GM12878 (cell line): ENCODE results near the gene RYR2. TPM values are rescaled to one million over a fixed set of nuclear protein-coding genes. Genes with fewer than 3 reads are reported as not detected.

Experiments used
- ATAC-seq: fragments of 200-7000 bp; cut with Tn5 transposase; 3 replicates; pipeline ENCODE4 v1.9.1; 2020; ENCODE audit warnings: mild to moderate bottlenecking, moderate library complexity
- BruUV-seq: library from RNA; stranded (reverse); fragments of 400-500 nt; replicated peaks from 2 replicates; lab custom pipeline; 2021; lab: Mats Ljungman, UMichigan
- CTCF ChIA-PET: fragments of 300-600 bp; sonication (Branson Sonifier 250); formaldehyde crosslinking; extraction: SDS; loops from one replicate; lab custom pipeline; 2021; ENCODE audit warnings: inconsistent platforms; lab: Yijun Ruan, JAX
- POLR2A ChIA-PET: fragments of 350-600 bp; formaldehyde crosslinking; extraction: SDS; loops from one replicate; lab custom pipeline; 2021; ENCODE audit warnings: inconsistent platforms; lab: Charles Lee
- RAD21 ChIA-PET: fragments of 300-600 bp; sonication (Branson Sonifier 250); formaldehyde crosslinking; loops from one replicate; lab custom pipeline; 2023; ENCODE audit warnings: antibody characterized with exemption; ENCODE audit not compliant: unreplicated experiment; lab: Charles Lee
- SMC1A ChIA-PET: fragments of 300-600 bp; sonication (Branson Sonifier 250); formaldehyde crosslinking; loops from one replicate; lab custom pipeline; 2023; ENCODE audit not compliant: unreplicated experiment, uncharacterized antibody; lab: Charles Lee
- DNase-seq: peaks from one replicate; pipeline ENCODE4 v3.0.0-alpha.2; 2011; ENCODE audit warnings: low read depth, low spot score
- FAIRE-seq: peaks from 3 replicates; lab custom pipeline; 2011; peaks lifted over from hg19 to GRCh38; lab: Jason Lieb, UNC
- H2AFZ ChIP-seq: 2 replicates; pipeline ENCODE4 v1.6.0; 2011; ENCODE audit warnings: low read depth, low read length, control low read depth; ENCODE audit not compliant: control insufficient read depth
- H3K27ac ChIP-seq: 2 replicates; pipeline ENCODE4 v1.5.1; 2011; ENCODE audit warnings: control low read depth; ENCODE audit not compliant: control insufficient read depth, insufficient read depth
- H3K27me3 ChIP-seq, 2 experiments: replicated peaks in 1 of 2; 2 replicates each; pipeline versions ENCODE4 v1.6.0 to v1.6.1; 2011; ENCODE audit warnings: low read length in 1 of 2; ENCODE audit not compliant: control insufficient read depth in 2 of 2, insufficient read depth in 2 of 2
- H3K36me3 ChIP-seq, 2 experiments: 2 replicates each; pipeline ENCODE4 v1.5.1; 2011; ENCODE audit warnings: low read length in 1 of 2; ENCODE audit not compliant: control insufficient read depth in 2 of 2, insufficient read depth in 2 of 2
- H3K4me1 ChIP-seq: 2 replicates; pipeline ENCODE4 v1.6.1; 2011; ENCODE audit warnings: mild to moderate bottlenecking, low read length, moderate library complexity, mixed read lengths; ENCODE audit not compliant: control insufficient read depth, insufficient read depth
- H3K4me2 ChIP-seq: 2 replicates; pipeline ENCODE4 v1.6.0; 2011; ENCODE audit warnings: control low read depth; ENCODE audit not compliant: control insufficient read depth, insufficient read depth
- H3K4me3 ChIP-seq: fragments of 200-600 bp; sonication (generic); 2 replicates; pipeline ENCODE4 v1.5.1; 2016
- H3K79me2 ChIP-seq: 2 replicates; pipeline ENCODE4 v1.6.0; 2011; ENCODE audit warnings: low read length; ENCODE audit not compliant: control insufficient read depth, insufficient read depth
- H3K9ac ChIP-seq: 2 replicates; pipeline ENCODE4 v1.8.0; 2011; ENCODE audit warnings: low read length, control low read depth, mixed read lengths; ENCODE audit not compliant: control insufficient read depth, insufficient read depth
- H3K9me3 ChIP-seq: replicated peaks from 3 replicates; pipeline ENCODE4 v1.5.1; 2011; ENCODE audit warnings: mild to moderate bottlenecking, low read length; ENCODE audit not compliant: control insufficient read depth, insufficient read depth
- H4K20me1 ChIP-seq: 2 replicates; pipeline ENCODE4 v1.6.0; 2011; ENCODE audit not compliant: control insufficient read depth, insufficient read depth
- ASH2L ChIP-seq: fragments of 300-600, 200-600 bp; sonication (generic); IDR thresholded peaks from 2 replicates; pipeline ENCODE4 v1.6.1; 2017; ENCODE audit warnings: low read depth, mild to moderate bottlenecking, borderline replicate concordance
- CEBPB ChIP-seq, 2 experiments: fragments of 150-350 bp in 1 of 2; IDR thresholded peaks; 2 replicates each; pipeline ENCODE4 v1.6.1; 2012 to 2014; ENCODE audit warnings: low read depth in 2 of 2, low read length in 2 of 2, borderline replicate concordance in 1 of 2, inconsistent platforms in 1 of 2
- ETV6 ChIP-seq, 2 experiments: fragments of 450-650 bp in 1 of 2; IDR thresholded peaks in 1 of 2; conservative IDR thresholded peaks in 1 of 2; 2 replicates each; pipeline ENCODE4 v1.6.1; 2014; ENCODE audit warnings: antibody characterized with exemption in 1 of 2, borderline replicate concordance in 1 of 2, low read depth in 1 of 2, mild to moderate bottlenecking in 1 of 2, moderate library complexity in 1 of 2
- IKZF2 ChIP-seq, 2 experiments: fragments of 450-650 bp; IDR thresholded peaks; 2 replicates each; pipeline ENCODE4 v1.6.1; 2017; ENCODE audit warnings: mild to moderate bottlenecking in 2 of 2, moderate library complexity in 2 of 2
- IRF4 ChIP-seq: IDR thresholded peaks from 2 replicates; pipeline ENCODE4 v1.6.1; 2011; ENCODE audit warnings: low read depth, low read length
- MEF2A ChIP-seq: IDR thresholded peaks from 2 replicates; pipeline ENCODE4 v1.6.1; 2011; ENCODE audit warnings: low read depth, mild to moderate bottlenecking, low read length, moderate library complexity; ENCODE audit not compliant: insufficient read depth
- MEF2B ChIP-seq: fragments of 450-650 bp; IDR thresholded peaks from 2 replicates; pipeline ENCODE4 v1.6.1; 2018; ENCODE audit warnings: mild to moderate bottlenecking, moderate library complexity; ENCODE audit not compliant: partially characterized antibody, poor library complexity, severe bottlenecking
- NFXL1 ChIP-seq: fragments of 450-650 bp; IDR thresholded peaks from 2 replicates; pipeline ENCODE4 v1.6.1; 2017; ENCODE audit warnings: antibody characterized with exemption, mild to moderate bottlenecking, borderline replicate concordance
- NR2C1 ChIP-seq: fragments of 450-650 bp; IDR thresholded peaks from 2 replicates; pipeline ENCODE4 v1.6.1; 2017; ENCODE audit warnings: antibody characterized with exemption, mild to moderate bottlenecking, moderate library complexity
- POLR2A ChIP-seq: IDR thresholded peaks from 2 replicates; pipeline ENCODE4 v1.6.1; 2011; ENCODE audit warnings: low read depth, mild to moderate bottlenecking, low read length
- RAD21 ChIP-seq: IDR thresholded peaks from 2 replicates; pipeline ENCODE4 v1.6.1; 2011; ENCODE audit warnings: mild to moderate bottlenecking, low read depth, low read length, moderate library complexity; ENCODE audit not compliant: insufficient read depth
- RBBP5 ChIP-seq: fragments of 200-600 bp; sonication (generic); conservative IDR thresholded peaks from 2 replicates; pipeline ENCODE4 v1.6.1; 2016
- SREBF2 ChIP-seq: IDR thresholded peaks from 2 replicates; pipeline ENCODE4 v1.6.1; 2012; ENCODE audit warnings: mild to moderate bottlenecking, low read length
- ZBED1 ChIP-seq: IDR thresholded peaks from 2 replicates; pipeline ENCODE4 v1.6.1; 2016; ENCODE audit warnings: borderline replicate concordance
- ZNF622 ChIP-seq: fragments of 450-650 bp; IDR thresholded peaks from 2 replicates; pipeline ENCODE4 v1.6.1; 2017; ENCODE audit warnings: mild to moderate bottlenecking, inconsistent platforms
- WGBS: methylation state at CpG from one replicate; pipeline ENCODE4 v1.1.6; 2016; ENCODE audit warnings: low lambda C conversion rate; ENCODE audit not compliant: insufficient replicate concordance, insufficient coverage; ENCODE audit errors: missing lambda C conversion rate; 5-methylcytosine and 5-hydroxymethylcytosine counted together
- in situ Hi-C: fragments of 300-500 bp; cut with MboI; formaldehyde crosslinking; loops from 9 replicates; pipeline ENCODE4 v1.14.3; 2018; ENCODE audit warnings: mixed read lengths
- intact Hi-C: fragments of 100-400 bp; cut with micrococcal nuclease; formaldehyde crosslinking; loops from one replicate; pipeline ENCODE4 v1.14.2; 2022; ENCODE audit not compliant: unreplicated experiment
- polyA plus RNA-seq, 11 experiments: library from polyadenylated mRNA; depleted of rRNA in 4 of 11; unstranded in 6 of 11; stranded (reverse) in 5 of 11; fragments of >200 nt; fragmentation: Nextera tagmentation in 4 of 11; fragmentation: Illumina TruSeq in 1 of 11; extraction: Ambion mirVana in 4 of 11; extraction: Trizol in 1 of 11; gene quantifications; 1 replicate in 1 of 11; 2 replicates in 10 of 11; pipeline versions ENCODE4 v1.2.1 to v1.2.3, GENCODE V29; 2011 to 2016; ENCODE audit warnings: inconsistent platforms in 2 of 11, missing spikeins in 2 of 11, low read depth in 1 of 11
- total RNA-seq, 4 experiments: library from RNA; depleted of rRNA in 3 of 4; stranded (reverse); fragments of >200 nt in 3 of 4; fragmentation: Illumina TruSeq in 1 of 4; extraction: Trizol in 1 of 4; gene quantifications; 2 replicates each; pipeline versions ENCODE4 v1.2.1 to v1.2.3, GENCODE V29; 2013 to 2021
- TF ChIP-seq, protein P1 (sequence below): fragments of 450-650 bp; IDR thresholded peaks from 2 replicates; pipeline ENCODE4 v1.6.1; 2016; ENCODE audit warnings: mild to moderate bottlenecking, moderate library complexity, borderline replicate concordance

Gene RYR2
- total and polyA plus RNA-seq, 10 of the 15 experiments (the other 5 are each of a cell fraction or from before 2014, with no cell fraction given), result 0.01 to 0.04 TPM; not detected in 8

- H3K4me3 ChIP-seq, result no peak overlapping the region
- BruUV-seq, result no TSS peak
- no peak overlapping the region for H2AFZ ChIP-seq
- CTCF ChIA-PET, result no interaction called here
- SMC1A ChIA-PET, result no interaction called here
- H3K4me1 ChIP-seq, result no peaks in the 10 kb centered on the region
- ATAC-seq (no peak), DNase-seq (no peak), FAIRE-seq (no peak)
- no peaks in the 10 kb centered on the region for H4K20me1 ChIP-seq
- TF ChIP-seq NFXL1, result no peak
- TF ChIP-seq IKZF2 (IDR thresholded peaks at IDR 0.05), result no peak
- no peak for TF ChIP-seq RAD21
- no peak for TF ChIP-seq RBBP5
- no peak for TF ChIP-seq CEBPB (IDR thresholded peaks at IDR 0.05; ENCODE audit: borderline replicate concordance in 1 of 2, low read depth in 2 of 2, low read length in 2 of 2)
- TF ChIP-seq ASH2L, result no peak
- TF ChIP-seq MEF2B, result no peak
- RAD21 ChIA-PET, result no interaction called here
- no peaks in the 10 kb centered on the region for H3K9me3 ChIP-seq
- POLR2A ChIA-PET, result no interaction called here
- H3K9ac ChIP-seq, result no peak overlapping the region
- in situ Hi-C loops (no loop called here), intact Hi-C loops (no loop called here)
- no peaks in the 10 kb centered on the region for H3K79me2 ChIP-seq
- H3K27ac ChIP-seq, result no peak overlapping the region
- H3K36me3 ChIP-seq, result no peaks in the 10 kb centered on the region
- 49% methylated on average over 3 of the region's 3 CpGs for WGBS
- peaks cover 0 to 3% of the 10 kb centered on the region in 2 experiments; a peak in 2 of 4 replicates for H3K27me3 ChIP-seq
- no peak overlapping the region for H3K4me2 ChIP-seq
Measured at GRCh38 chr1:237050915-237051314, 8.9 kb downstream of the RYR2 start.

- TF ChIP-seq IRF4 (no peak), ZBED1 (no peak), SREBF2 (no peak), ETV6 (conservative IDR thresholded peaks at IDR 0.05 in 1 of 2, IDR thresholded peaks at IDR 0.05 in 1 of 2; ENCODE audit: borderline replicate concordance in 1 of 2, low read depth in 1 of 2) (no peak), ZNF622 (no peak), NR2C1 (no peak), MEF2A (no peak), POLR2A (no peak), ASH2L (no peak)
- TF ChIP-seq, protein P1, sequence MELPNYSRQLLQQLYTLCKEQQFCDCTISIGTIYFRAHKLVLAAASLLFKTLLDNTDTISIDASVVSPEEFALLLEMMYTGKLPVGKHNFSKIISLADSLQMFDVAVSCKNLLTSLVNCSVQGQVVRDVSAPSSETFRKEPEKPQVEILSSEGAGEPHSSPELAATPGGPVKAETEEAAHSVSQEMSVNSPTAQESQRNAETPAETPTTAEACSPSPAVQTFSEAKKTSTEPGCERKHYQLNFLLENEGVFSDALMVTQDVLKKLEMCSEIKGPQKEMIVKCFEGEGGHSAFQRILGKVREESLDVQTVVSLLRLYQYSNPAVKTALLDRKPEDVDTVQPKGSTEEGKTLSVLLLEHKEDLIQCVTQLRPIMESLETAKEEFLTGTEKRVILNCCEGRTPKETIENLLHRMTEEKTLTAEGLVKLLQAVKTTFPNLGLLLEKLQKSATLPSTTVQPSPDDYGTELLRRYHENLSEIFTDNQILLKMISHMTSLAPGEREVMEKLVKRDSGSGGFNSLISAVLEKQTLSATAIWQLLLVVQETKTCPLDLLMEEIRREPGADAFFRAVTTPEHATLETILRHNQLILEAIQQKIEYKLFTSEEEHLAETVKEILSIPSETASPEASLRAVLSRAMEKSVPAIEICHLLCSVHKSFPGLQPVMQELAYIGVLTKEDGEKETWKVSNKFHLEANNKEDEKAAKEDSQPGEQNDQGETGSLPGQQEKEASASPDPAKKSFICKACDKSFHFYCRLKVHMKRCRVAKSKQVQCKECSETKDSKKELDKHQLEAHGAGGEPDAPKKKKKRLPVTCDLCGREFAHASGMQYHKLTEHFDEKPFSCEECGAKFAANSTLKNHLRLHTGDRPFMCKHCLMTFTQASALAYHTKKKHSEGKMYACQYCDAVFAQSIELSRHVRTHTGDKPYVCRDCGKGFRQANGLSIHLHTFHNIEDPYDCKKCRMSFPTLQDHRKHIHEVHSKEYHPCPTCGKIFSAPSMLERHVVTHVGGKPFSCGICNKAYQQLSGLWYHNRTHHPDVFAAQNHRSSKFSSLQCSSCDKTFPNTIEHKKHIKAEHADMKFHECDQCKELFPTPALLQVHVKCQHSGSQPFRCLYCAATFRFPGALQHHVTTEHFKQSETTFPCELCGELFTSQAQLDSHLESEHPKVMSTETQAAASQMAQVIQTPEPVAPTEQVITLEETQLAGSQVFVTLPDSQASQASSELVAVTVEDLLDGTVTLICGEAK, result no peak
- TF ChIP-seq, all 136 proteins: peak for 0
- POLR2A ChIA-PET, result no interaction called here
- no peaks in the 10 kb centered on the region for H3K4me1 ChIP-seq
- no peaks in the 10 kb centered on the region for H4K20me1 ChIP-seq
- no TSS peak for BruUV-seq
- RAD21 ChIA-PET, result no interaction called here
- H2AFZ ChIP-seq, result no peak overlapping the region
- WGBS, result 0% methylated on average over 1 of the region's 2 CpGs
- in situ Hi-C loops (no loop called here), intact Hi-C loops (no loop called here)
- no peak overlapping the region for H3K4me3 ChIP-seq
- no peaks in the 10 kb centered on the region for H3K79me2 ChIP-seq
- no peaks in the 10 kb centered on the region for H3K9me3 ChIP-seq
- no peak overlapping the region for H3K27ac ChIP-seq
- ATAC-seq, result no peak
- no peaks in the 10 kb centered on the region for H3K36me3 ChIP-seq
- H3K27me3 ChIP-seq, result no peaks in the 10 kb centered on the region; a peak in 1 of 4 replicates
- SMC1A ChIA-PET, result no interaction called here
- H3K4me2 ChIP-seq, result no peak overlapping the region
- H3K9ac ChIP-seq, result no peak overlapping the region
- CTCF ChIA-PET, result no interaction called here
- no peak for FAIRE-seq
- DNase-seq, result no peak
Measured at GRCh38 chr1:237054313-237054712, 12.3 kb downstream of the RYR2 start.
